GM23248 (cell line): ENCODE measurements around the gene FOXF2. TPM values are rescaled to one million over a fixed set of nuclear protein-coding genes. Genes with fewer than 3 reads are reported as not detected.

Source experiments
- DNase-seq: peaks from one replicate; pipeline ENCODE4 v3.0.0-alpha.2; 2015
- H2AFZ ChIP-seq: fragments of 200-600 bp; sonication (generic); 2 replicates; pipeline ENCODE4 v1.6.1; 2016; ENCODE audit warnings: antibody characterized with exemption
- H3F3A ChIP-seq: fragments of 200-600 bp; sonication (generic); 2 replicates; pipeline ENCODE4 v1.6.1; 2016; ENCODE audit warnings: mild to moderate bottlenecking, antibody characterized with exemption, mixed run types; ENCODE audit not compliant: insufficient read depth
- H3K27ac ChIP-seq: fragments of 200-600 bp; sonication (generic); 2 replicates; pipeline ENCODE4 v1.5.1; 2016; ENCODE audit warnings: mild to moderate bottlenecking
- H3K27me3 ChIP-seq: fragments of 200-600 bp; sonication (generic); replicated peaks from 2 replicates; pipeline ENCODE4 v1.6.1; 2016; ENCODE audit warnings: mild to moderate bottlenecking; ENCODE audit not compliant: insufficient read depth
- H3K36me3 ChIP-seq: fragments of 200-600 bp; sonication (generic); 2 replicates; pipeline ENCODE4 v1.6.1; 2016; ENCODE audit warnings: low read depth, mild to moderate bottlenecking
- H3K4me1 ChIP-seq: fragments of 200-600 bp; sonication (generic); 2 replicates; pipeline ENCODE4 v1.6.1; 2016; ENCODE audit warnings: mild to moderate bottlenecking; ENCODE audit not compliant: insufficient read depth
- H3K4me2 ChIP-seq: fragments of 200-600 bp; sonication (generic); one replicate; pipeline ENCODE4 v1.6.1; 2016; ENCODE audit warnings: mild to moderate bottlenecking; ENCODE audit not compliant: unreplicated experiment
- H3K4me3 ChIP-seq: fragments of 200-600 bp; sonication (generic); 2 replicates; pipeline ENCODE4 v1.5.1; 2016; ENCODE audit warnings: mild to moderate bottlenecking
- H3K79me2 ChIP-seq: fragments of 200-600 bp; sonication (generic); 2 replicates; pipeline ENCODE4 v1.6.1; 2016; ENCODE audit warnings: mild to moderate bottlenecking; ENCODE audit not compliant: insufficient read depth
- H3K9ac ChIP-seq: fragments of 200-600 bp; sonication (generic); 2 replicates; pipeline ENCODE4 v1.6.1; 2016; ENCODE audit warnings: mild to moderate bottlenecking
- H3K9me2 ChIP-seq: fragments of 200-600 bp; sonication (generic); 2 replicates; pipeline ENCODE4 v1.6.1; 2016; ENCODE audit warnings: mixed run types, mild to moderate bottlenecking, moderate library complexity; ENCODE audit not compliant: insufficient read depth
- H3K9me3 ChIP-seq: fragments of 200-600 bp; sonication (generic); one replicate; pipeline ENCODE4 v1.6.1; 2017; ENCODE audit warnings: low read depth
- H4K20me1 ChIP-seq: fragments of 200-600 bp; sonication (generic); 2 replicates; pipeline ENCODE4 v1.6.0; 2016; ENCODE audit not compliant: insufficient read depth
- EZH2 ChIP-seq: fragments of 200-600 bp; sonication (generic); IDR thresholded peaks from 2 replicates; pipeline ENCODE4 v1.6.1; 2018; ENCODE audit warnings: antibody characterized with exemption, mild to moderate bottlenecking; ENCODE audit not compliant: insufficient read depth, poor library complexity, severe bottlenecking
- EZH2phosphoT487 ChIP-seq: fragments of 200-600 bp; sonication (generic); IDR thresholded peaks from 2 replicates; pipeline ENCODE4 v1.6.1; 2018; ENCODE audit warnings: antibody characterized with exemption, moderate library complexity, mild to moderate bottlenecking, low read depth; ENCODE audit not compliant: insufficient read depth
- WGBS, 2 experiments: methylation state at CpG; one replicate each; pipeline ENCODE4 v1.1.6; 2015 to 2017; ENCODE audit warnings: low lambda C conversion rate in 2 of 2, low coverage in 1 of 2; ENCODE audit errors: missing lambda C conversion rate in 2 of 2; 5-methylcytosine and 5-hydroxymethylcytosine counted together
- in situ Hi-C: fragments of 300-500 bp; cut with MboI; formaldehyde crosslinking; loops from 2 replicates; pipeline ENCODE4 v1.15.0; 2020
- polyA plus RNA-seq: library from polyadenylated mRNA; unstranded; fragments of >200 nt; fragmentation: Nextera tagmentation; extraction: Ambion mirVana; gene quantifications from 2 replicates; pipeline ENCODE4 v1.2.1, GENCODE V29; 2016
- total RNA-seq: library from RNA; depleted of rRNA; stranded (reverse); fragments of >200 nt; shearing (Covaris generic); gene quantifications from 2 replicates; pipeline ENCODE4 v1.2.3, GENCODE V29; 2014

The FOXF2 gene
- total and polyA plus RNA-seq, 2 experiments from 2014 or later: 2.7 to 8.3 TPM

- Histone ChIP-seq H3K4me2 (no peak overlapping the region), H3K36me3 (no peaks in the 10 kb centered on the region), H3K27me3 (peaks cover 19% of the 10 kb centered on the region), H4K20me1 (no peaks in the 10 kb centered on the region), H3F3A (no peaks in the 10 kb centered on the region), H3K27ac (no peak overlapping the region), H3K79me2 (no peaks in the 10 kb centered on the region), H3K4me1 (0 out of 2 replicates have a peak, but pooled peaks cover 6% of the 10 kb centered on the region), H3K9me3 (no peaks in the 10 kb centered on the region), H3K9ac (no peak overlapping the region), H3K9me2 (no peaks in the 10 kb centered on the region), H2AFZ (no peak overlapping the region), H3K4me3 (no peak overlapping the region)
- in situ Hi-C loops: loop anchor here (25.0 kb wide), 1 partner anchor 836 kb away; no protein-coding TSS in a partner anchor
- no peak for TF ChIP-seq EZH2
- no peak for TF ChIP-seq EZH2phosphoT487
- DNase-seq: no peak
- WGBS, 2 experiments: 79 to 85% methylated on average over 9 of the region's 9 CpGs
Measured at GRCh38 chr6:1423578-1423977, 34.2 kb downstream of the FOXF2 start.

GRCh38 chr6:1424306-1424927 lies 35.0 kb downstream of the FOXF2 start:
- 27 to 32% methylated on average over 16 of the region's 16 CpGs for WGBS, 2 experiments

GRCh38 chr6:1426416-1426815 lies 37.0 kb downstream of the FOXF2 start:
- Histone ChIP-seq H3K27me3 (peaks cover 16% of the 10 kb centered on the region), H3K79me2 (no peaks in the 10 kb centered on the region), H3K9me2 (no peaks in the 10 kb centered on the region), H4K20me1 (no peaks in the 10 kb centered on the region), H3K9ac (no peak overlapping the region), H3K4me1 (0 out of 2 replicates have a peak, but pooled peaks cover 6% of the 10 kb centered on the region), H3K4me2 (no peak overlapping the region), H3K4me3 (no peak overlapping the region), H3F3A (no peaks in the 10 kb centered on the region), H3K27ac (no peak overlapping the region), H3K36me3 (no peaks in the 10 kb centered on the region), H3K9me3 (no peaks in the 10 kb centered on the region), H2AFZ (no peak overlapping the region)
- TF ChIP-seq EZH2phosphoT487 (no peak), EZH2 (no peak)
- 39 to 51% methylated on average over 10 of the region's 10 CpGs for WGBS, 2 experiments
- in situ Hi-C loops: no loop called here
- no peak for DNase-seq

More at GRCh38 chr6:1424306-1424927, 35.0 kb downstream of the FOXF2 start:
- in situ Hi-C loops: loop anchor here (25.0 kb wide), 1 partner anchor 837 kb away; no protein-coding TSS in a partner anchor
- Histone ChIP-seq H3K27ac (no peak overlapping the region), H3K9me3 (no peaks in the 10 kb centered on the region), H3K36me3 (no peaks in the 10 kb centered on the region), H3K9ac (no peak overlapping the region), H3K4me2 (peak overlapping the region; percentile 21), H3K4me3 (no peak overlapping the region), H4K20me1 (no peaks in the 10 kb centered on the region), H2AFZ (no peak overlapping the region), H3K4me1 (0 out of 2 replicates have a peak, but pooled peaks cover 6% of the 10 kb centered on the region), H3K27me3 (peaks cover 19% of the 10 kb centered on the region), H3F3A (no peaks in the 10 kb centered on the region), H3K79me2 (no peaks in the 10 kb centered on the region), H3K9me2 (no peaks in the 10 kb centered on the region)
- peak; percentile 86 for DNase-seq
- no peak for TF ChIP-seq EZH2
- no peak for TF ChIP-seq EZH2phosphoT487

- no peaks in the 10 kb centered on the region for H3K9me3 ChIP-seq
- peak; percentile 10 for DNase-seq
- H3K4me3 ChIP-seq: no peak overlapping the region
- no peak overlapping the region for H3K9ac ChIP-seq
- WGBS, 2 experiments: 30 to 43% methylated on average over 6 of the region's 6 CpGs
- no peak overlapping the region for H3K4me2 ChIP-seq
- H3K27me3 ChIP-seq: peaks cover 7% of the 10 kb centered on the region; the same call in 1 of the 2 replicates
- no peaks in the 10 kb centered on the region for H3K9me2 ChIP-seq
- TF ChIP-seq EZH2phosphoT487 (no peak), EZH2 (no peak)
- no peaks in the 10 kb centered on the region for H4K20me1 ChIP-seq
- no peaks in the 10 kb centered on the region for H3K4me1 ChIP-seq
- no peak overlapping the region for H2AFZ ChIP-seq
- no peaks in the 10 kb centered on the region for H3K36me3 ChIP-seq
- H3K27ac ChIP-seq: no peak overlapping the region
- H3F3A ChIP-seq: no peaks in the 10 kb centered on the region
- in situ Hi-C loops: no loop called here
- H3K79me2 ChIP-seq: no peaks in the 10 kb centered on the region
Measured at GRCh38 chr6:1435806-1436205, 46.4 kb downstream of the FOXF2 start.
